ENCODE data around the gene PALM.
A peak's percentile ranks its signal among the peaks of the same experiment; 100 is the strongest.

PALM gene

GRCh38 chr19:795073-795611, 86.4 kb downstream of the PALM start:
- TF ChIP-seq CTCF (conservative IDR thresholded peaks at IDR 0.05) (no peak), ZFX (IDR thresholded peaks at IDR 0.05) (no peak)
- H3K27ac ChIP-seq = no peak overlapping the region

GRCh38 chr19:795691-796581, 87.2 kb downstream of the PALM start:
- no peak for TF ChIP-seq ZFX (IDR thresholded peaks at IDR 0.05)
- no peak for TF ChIP-seq CTCF (conservative IDR thresholded peaks at IDR 0.05)
- peak overlapping the region; percentile 94 for H3K27ac ChIP-seq

- peak within 1 kb of the TSS; percentile 94 for H3K27ac ChIP-seq
- peak; percentile 41; the same call in 1 of the 2 replicates for TF ChIP-seq ZFX (IDR thresholded peaks at IDR 0.05)
- no peak for TF ChIP-seq CTCF (conservative IDR thresholded peaks at IDR 0.05)
Measured at GRCh38 chr19:796692-797527, 88.2 kb downstream of the PALM start, which contains the start of gene PTBP1. Gene PTBP1 (plus strand): TSS chr19:797452. CDS start chr19:797498, 46 bp downstream.

All from C4-2B (cell line).